AG04450 (cell line): ENCODE results near the gene DLG5. TPM values are rescaled to one million over a fixed set of nuclear protein-coding genes. Genes with fewer than 3 reads are reported as not detected.

ENCODE experiments used
- CTCF ChIA-PET: fragments of 300-600, 350-600 bp; formaldehyde crosslinking; extraction: SDS; loops from one replicate; lab custom pipeline; 2022; ENCODE audit warnings: antibody characterized with exemption, inconsistent platforms; lab: Charles Lee
- POLR2A ChIA-PET: fragments of 350-600 bp; formaldehyde crosslinking; extraction: SDS; loops from one replicate; lab custom pipeline; 2021; ENCODE audit warnings: antibody characterized with exemption, inconsistent platforms; lab: Yijun Ruan, JAX
- DNase-seq: peaks from one replicate; pipeline ENCODE4 v3.0.0-alpha.2; 2011; ENCODE audit warnings: low read depth, low spot score
- H3K27ac ChIP-seq: one replicate; pipeline ENCODE4 v1.5.1; 2012; ENCODE audit warnings: low read depth, low read length, control low read depth
- H3K27me3 ChIP-seq: one replicate; pipeline ENCODE4 v1.6.0; 2012; ENCODE audit warnings: low read length; ENCODE audit not compliant: control insufficient read depth, insufficient read depth
- H3K4me3 ChIP-seq: 2 replicates; pipeline ENCODE4 v1.5.1; 2011; ENCODE audit warnings: mild to moderate bottlenecking, low read depth, low read length, control low read depth
- H3K9me3 ChIP-seq: 2 replicates; pipeline ENCODE4 v1.5.1; 2012; ENCODE audit warnings: low read length; ENCODE audit not compliant: control insufficient read depth, insufficient read depth
- CTCF ChIP-seq: IDR thresholded peaks from 2 replicates; pipeline ENCODE4 v1.5.1; 2011; ENCODE audit warnings: low read depth, low read length, control low read depth, inconsistent platforms
- polyA minus RNA-seq: library from RNA; depleted of rRNA, polyadenylated mRNA; stranded (reverse); fragments of >200 nt; gene quantifications from 2 replicates; pipeline ENCODE4 v1.2.3, GENCODE V29; 2011; rRNA and poly(A)+ RNA removed
- polyA plus RNA-seq: library from polyadenylated mRNA; depleted of rRNA; stranded (reverse); fragments of >200 nt; gene quantifications from 2 replicates; pipeline ENCODE4 v1.2.3, GENCODE V29; 2011; rRNA removed

Gene DLG5
- 16.3 and 21.9 TPM in 2 replicates for polyA plus RNA-seq
- polyA minus RNA-seq, result 37.3 and 43.2 TPM in 2 replicates

GRCh38 chr10:77926566-77927401, at the start of gene DLG5:
TSS of gene DLG5 (minus strand) at chr10:77926755. CDS start at chr10:77926520, 235 bp downstream.
- TF ChIP-seq CTCF, result no peak
- Histone ChIP-seq H3K27ac (peak within 1 kb of the TSS; percentile 34), H3K4me3 (peak within 1 kb of the TSS; percentile 83), H3K9me3 (no peaks in the 10 kb centered on the region), H3K27me3 (no peaks in the 10 kb centered on the region)
- POLR2A ChIA-PET, result interaction anchor here (1.6 to 3.9 kb wide), 2 partner anchors 13 to 45 kb away, joined by 4 to 13 read pairs; no protein-coding TSS in a partner anchor
- no peak for DNase-seq
- CTCF ChIA-PET, result interaction anchor here (0.6 kb wide), 1 partner anchor 535 kb away, joined by 3 read pairs; no protein-coding TSS in a partner anchor

- H3K4me3 ChIP-seq, result no peak overlapping the region
- ChIA-PET POLR2A (interaction anchor here (0.7 kb wide), 1 partner anchor 42 kb away, joined by 8 read pairs; no protein-coding TSS in a partner anchor), CTCF (interaction anchor here (1.2 to 2.2 kb wide), 3 partner anchors 9 to 130 kb away, joined by 4 to 11 read pairs (median 7); no protein-coding TSS in a partner anchor)
- no peaks in the 10 kb centered on the region for H3K27me3 ChIP-seq
- no peak for DNase-seq
- TF ChIP-seq CTCF, result no peak
- H3K27ac ChIP-seq, result no peak overlapping the region
- no peaks in the 10 kb centered on the region for H3K9me3 ChIP-seq
These were observed 48.6 kb upstream of the DLG5 start for GRCh38 chr10:77975086-77975666.

- CTCF ChIA-PET, result interaction anchor here (0.6 to 2.2 kb wide), 4 partner anchors 9 to 146 kb away, joined by 4 to 11 read pairs (median 6); no protein-coding TSS in a partner anchor
- no peaks in the 10 kb centered on the region for H3K27me3 ChIP-seq
- POLR2A ChIA-PET, result interaction anchor here (0.7 to 1.5 kb wide), 2 partner anchors 35 to 42 kb away, joined by 3 to 8 read pairs; no protein-coding TSS in a partner anchor
- H3K9me3 ChIP-seq, result no peaks in the 10 kb centered on the region
- H3K4me3 ChIP-seq, result no peak overlapping the region
- DNase-seq, result peak; percentile 11
- TF ChIP-seq CTCF, result peak; percentile 51
- H3K27ac ChIP-seq, result no peak overlapping the region
These were observed 48.0 kb upstream of the DLG5 start for GRCh38 chr10:77974396-77975074.

GRCh38 chr10:77973276-77973675, 46.7 kb upstream of the DLG5 start:
- H3K9me3 ChIP-seq, result no peaks in the 10 kb centered on the region
- H3K27me3 ChIP-seq, result no peaks in the 10 kb centered on the region
- no peak for DNase-seq
- ChIA-PET POLR2A (interaction anchor here (1.5 kb wide), 1 partner anchor 34 kb away, joined by 3 read pairs; no protein-coding TSS in a partner anchor), CTCF (interaction anchor here (0.7 to 1.0 kb wide), 3 partner anchors 9 to 54 kb away, joined by 3 read pairs; no protein-coding TSS in a partner anchor)
- no peak overlapping the region for H3K4me3 ChIP-seq
- no peak for TF ChIP-seq CTCF
- no peak overlapping the region for H3K27ac ChIP-seq
